IMR-90 (cell line): ENCODE measurements around the gene RAB3GAP2. TPM values are rescaled to one million over a fixed set of nuclear protein-coding genes. Genes with fewer than 3 reads are reported as not detected.

Source experiments
- ATAC-seq: fragments of 200-7000 bp; cut with Tn5 transposase; 2 replicates; pipeline ENCODE4 v1.9.1; 2020; ENCODE audit warnings: low read depth, mild to moderate bottlenecking, moderate library complexity
- BruUV-seq: library from RNA; stranded (reverse); fragments of 400-500 nt; replicated peaks from 2 replicates; lab custom pipeline; 2021; lab: Mats Ljungman, UMichigan
- CTCF ChIA-PET: fragments of 300-600 bp; formaldehyde crosslinking; extraction: SDS; loops from one replicate; lab custom pipeline; 2021; ENCODE audit warnings: antibody characterized with exemption; lab: Yijun Ruan, JAX
- POLR2A ChIA-PET: fragments of 300-600 bp; sonication (Branson Sonifier 250); formaldehyde crosslinking; loops from one replicate; lab custom pipeline; 2022; ENCODE audit warnings: antibody characterized with exemption; ENCODE audit not compliant: unreplicated experiment; lab: Charles Lee
- DNase-seq: peaks from one replicate; pipeline ENCODE4 v3.0.0; 2013
- H2AFZ ChIP-seq: replicated peaks from 2 replicates; pipeline ENCODE3; 2013; ENCODE audit warnings: low read length, mild to moderate bottlenecking; ENCODE audit not compliant: poor library complexity
- H2AK5ac ChIP-seq: 2 replicates; pipeline ENCODE4 v1.6.1; 2013; ENCODE audit warnings: low read depth, low read length, inconsistent platforms
- H2AK9ac ChIP-seq: replicated peaks from 2 replicates; pipeline ENCODE3; 2013; ENCODE audit warnings: mild to moderate bottlenecking, low read depth, low read length, moderate library complexity; ENCODE audit not compliant: poor library complexity
- H2BK120ac ChIP-seq: 2 replicates; pipeline ENCODE4 v1.6.1; 2013; ENCODE audit warnings: low read depth, low read length, inconsistent platforms
- H2BK15ac ChIP-seq: 3 replicates; pipeline ENCODE4 v1.6.1; 2013; ENCODE audit warnings: low read depth, low read length, inconsistent platforms
- H2BK20ac ChIP-seq: 2 replicates; pipeline ENCODE4 v1.6.1; 2013; ENCODE audit warnings: low read depth, mild to moderate bottlenecking, inconsistent platforms, low read length, moderate library complexity
- H2BK5ac ChIP-seq: 2 replicates; pipeline ENCODE4 v1.6.1; 2013; ENCODE audit warnings: mild to moderate bottlenecking, low read depth, low read length, inconsistent platforms; ENCODE audit not compliant: poor library complexity, severe bottlenecking
- H3K14ac ChIP-seq: replicated peaks from 2 replicates; pipeline ENCODE4 v1.6.1; 2013; ENCODE audit warnings: low read depth, low read length, inconsistent platforms
- H3K18ac ChIP-seq: 2 replicates; pipeline ENCODE4 v1.6.1; 2013; ENCODE audit warnings: low read depth, low read length, control low read depth
- H3K23ac ChIP-seq: 2 replicates; pipeline ENCODE4 v1.6.1; 2013; ENCODE audit warnings: low read depth, low read length, inconsistent platforms
- H3K27ac ChIP-seq: 2 replicates; pipeline ENCODE4 v1.5.1; 2013; ENCODE audit warnings: mild to moderate bottlenecking, control low read depth, low read length; ENCODE audit not compliant: insufficient read depth
- H3K27me3 ChIP-seq: 2 replicates; pipeline ENCODE4 v1.6.1; 2013; ENCODE audit warnings: low read length; ENCODE audit not compliant: control insufficient read depth, insufficient read depth
- H3K36me3 ChIP-seq: 2 replicates; pipeline ENCODE4 v1.6.1; 2013; ENCODE audit warnings: low read length, mixed read lengths; ENCODE audit not compliant: control insufficient read depth, insufficient read depth
- H3K4ac ChIP-seq: 2 replicates; pipeline ENCODE4 v1.6.1; 2013; ENCODE audit warnings: low read depth, low read length, inconsistent platforms
- H3K4me1 ChIP-seq: 2 replicates; pipeline ENCODE4 v1.6.1; 2013; ENCODE audit warnings: low read length, mixed read lengths; ENCODE audit not compliant: control insufficient read depth, insufficient read depth
- H3K4me2 ChIP-seq: 2 replicates; pipeline ENCODE4 v1.6.1; 2013; ENCODE audit warnings: low read depth, mild to moderate bottlenecking, control low read depth, low read length, moderate library complexity
- H3K4me3 ChIP-seq: 2 replicates; pipeline ENCODE4 v1.5.1; 2013; ENCODE audit warnings: low read depth, mild to moderate bottlenecking, control low read depth, low read length, moderate library complexity; ENCODE audit not compliant: insufficient read depth
- H3K56ac ChIP-seq: 2 replicates; pipeline ENCODE4 v1.6.1; 2013; ENCODE audit warnings: low read length, inconsistent platforms; ENCODE audit not compliant: insufficient read depth; ENCODE audit errors: extremely low read depth
- H3K79me1 ChIP-seq, 2 experiments: 2 replicates each; pipeline ENCODE4 v1.6.1; 2013; ENCODE audit warnings: low read length in 2 of 2, inconsistent platforms in 1 of 2, low read depth in 1 of 2
- H3K9ac ChIP-seq: 2 replicates; pipeline ENCODE4 v1.6.1; 2013; ENCODE audit warnings: low read depth, low read length, control low read depth
- H3K9me1 ChIP-seq: 2 replicates; pipeline ENCODE4 v1.6.1; 2013; ENCODE audit warnings: low read length, inconsistent platforms; ENCODE audit not compliant: insufficient read depth
- H3K9me3 ChIP-seq: 2 replicates; pipeline ENCODE4 v1.6.1; 2013; ENCODE audit warnings: low read length; ENCODE audit not compliant: control insufficient read depth, insufficient read depth
- H4K20me1 ChIP-seq: 2 replicates; pipeline ENCODE4 v1.6.1; 2013; ENCODE audit warnings: low read length, inconsistent platforms; ENCODE audit not compliant: insufficient read depth
- H4K5ac ChIP-seq: 2 replicates; pipeline ENCODE4 v1.6.1; 2013; ENCODE audit warnings: mild to moderate bottlenecking, low read depth, low read length, control low read depth
- H4K8ac ChIP-seq, 2 experiments: 2 replicates each; pipeline ENCODE4 v1.6.1; 2013; ENCODE audit warnings: low read depth in 2 of 2, low read length in 2 of 2, control low read depth in 1 of 2, inconsistent platforms in 1 of 2
- H4K91ac ChIP-seq: 2 replicates; pipeline ENCODE4 v1.6.1; 2013; ENCODE audit warnings: low read depth, low read length, inconsistent platforms; ENCODE audit not compliant: insufficient read depth
- BHLHE40 ChIP-seq: fragments of 150-350 bp; IDR thresholded peaks from 2 replicates; pipeline ENCODE4 v1.6.1; 2016; ENCODE audit warnings: mild to moderate bottlenecking, low read depth, low read length
- CEBPB ChIP-seq: IDR thresholded peaks from 2 replicates; pipeline ENCODE4 v1.6.1; 2012; ENCODE audit warnings: low read depth, low read length, improper control_type of control experiment
- ELK1 ChIP-seq: fragments of 150-350 bp; IDR thresholded peaks from 2 replicates; pipeline ENCODE4 v1.6.1; 2016; ENCODE audit warnings: low read depth, mild to moderate bottlenecking, low read length, moderate library complexity, borderline replicate concordance
- MAFK ChIP-seq: IDR thresholded peaks from 2 replicates; pipeline ENCODE4 v1.6.1; 2012; ENCODE audit warnings: low read depth, low read length, improper control_type of control experiment
- POLR2A ChIP-seq: IDR thresholded peaks from 2 replicates; pipeline ENCODE4 v1.6.1; 2012; ENCODE audit warnings: mild to moderate bottlenecking, low read depth, low read length
- RAD21 ChIP-seq: IDR thresholded peaks from 2 replicates; pipeline ENCODE4 v1.6.1; 2012; ENCODE audit warnings: low read length, improper control_type of control experiment
- RCOR1 ChIP-seq: IDR thresholded peaks from 2 replicates; pipeline ENCODE4 v1.6.1; 2012; ENCODE audit warnings: mild to moderate bottlenecking, low read length, improper control_type of control experiment; ENCODE audit not compliant: insufficient replicate concordance
- RFX5 ChIP-seq: IDR thresholded peaks from 2 replicates; pipeline ENCODE4 v1.8.0; 2012; ENCODE audit warnings: low read depth, mild to moderate bottlenecking, low read length, moderate library complexity
- SMC3 ChIP-seq: fragments of 150-350 bp; IDR thresholded peaks from 2 replicates; pipeline ENCODE4 v1.6.1; 2016; ENCODE audit warnings: low read depth, mild to moderate bottlenecking, antibody characterized with exemption, low read length, moderate library complexity
- USF2 ChIP-seq: fragments of 150-350 bp; IDR thresholded peaks from 2 replicates; pipeline ENCODE4 v1.6.1; 2017; ENCODE audit warnings: mild to moderate bottlenecking, antibody characterized with exemption, low read length, low read depth
- dilution Hi-C: fragments of 300-500 bp; cut with HindIII; formaldehyde crosslinking; loops from one replicate; pipeline ENCODE4 v1.14.3; 2018; ENCODE audit warnings: low sequenced_read_pairs; ENCODE audit not compliant: unreplicated experiment
- in situ Hi-C: fragments of 300-500 bp; cut with MboI; formaldehyde crosslinking; loops from 3 replicates; pipeline ENCODE4 v1.14.3; 2019; ENCODE audit warnings: low sequenced_read_pairs, inconsistent platforms, mixed read lengths
- intact Hi-C: fragments of 100-400 bp; cut with micrococcal nuclease; formaldehyde crosslinking; loops from 2 replicates; pipeline ENCODE4 v1.10.0; 2022
- polyA plus RNA-seq, 3 experiments: library from polyadenylated mRNA; depleted of rRNA; stranded (reverse); fragments of >200 nt; gene quantifications; 2 replicates each; pipeline ENCODE4 v1.2.3, GENCODE V29; 2012; ENCODE audit warnings: low replicate concordance in 1 of 3
- total RNA-seq: library from RNA; depleted of rRNA; stranded (reverse); fragments of >200 nt; gene quantifications from 2 replicates; pipeline ENCODE4 v1.2.3, GENCODE V29; 2012

Gene RAB3GAP2
- total and polyA plus RNA-seq, 2 of the 4 experiments (the other 2 are of a cell fraction): 12.3 to 37.8 TPM

- H3K9me3 ChIP-seq: no peaks in the 10 kb centered on the region
- intact Hi-C loops (loop anchor here (5.0 kb wide), 1 partner anchor 131 kb away; no protein-coding TSS in a partner anchor), dilution Hi-C loops (no loop called here), in situ Hi-C loops (no loop called here)
- H2AK9ac ChIP-seq: no peak overlapping the region
- peaks cover 11% of the 10 kb centered on the region for H3K36me3 ChIP-seq
- H3K9ac ChIP-seq: no peak overlapping the region
- no peak for TF ChIP-seq ELK1
- TF ChIP-seq BHLHE40: no peak
- TF ChIP-seq CEBPB: no peak
- TF ChIP-seq MAFK: no peak
- TF ChIP-seq SMC3: no peak
- no peak for TF ChIP-seq RAD21
- TF ChIP-seq USF2: no peak
- no peak for TF ChIP-seq POLR2A
- no peak for TF ChIP-seq RFX5
- no peak for TF ChIP-seq RCOR1
- H3K4me3 ChIP-seq: no peak overlapping the region
- H3K9me1 ChIP-seq: 0 out of 2 replicates have a peak, but pooled peaks cover 3% of the 10 kb centered on the region
- H3K4me1 ChIP-seq: peaks cover 2% of the 10 kb centered on the region; the same call in 1 of the 2 replicates
- no peaks in the 10 kb centered on the region for H3K27me3 ChIP-seq
- no peak overlapping the region for H3K14ac ChIP-seq
- ChIA-PET POLR2A (no interaction called here), CTCF (interaction anchor here (1.5 kb wide), 1 partner anchor 10 kb away, joined by 5 read pairs; no protein-coding TSS in a partner anchor)
- no peak overlapping the region for H2AFZ ChIP-seq
- BruUV-seq: no TSS peak
- no peak overlapping the region for H2BK120ac ChIP-seq
- H4K5ac ChIP-seq: no peak overlapping the region
- H2BK15ac ChIP-seq: no peak overlapping the region
- H4K91ac ChIP-seq: no peak overlapping the region
- H3K23ac ChIP-seq: no peak overlapping the region
- peaks cover 3 to 7% of the 10 kb centered on the region in 2 experiments; a peak in 1 of 4 replicates for H3K79me1 ChIP-seq
- DNase-seq (no peak), ATAC-seq (no peak)
- no peak overlapping the region for H2AK5ac ChIP-seq
- no peak overlapping the region for H2BK20ac ChIP-seq
- H3K18ac ChIP-seq: no peak overlapping the region
- no peak overlapping the region for H3K56ac ChIP-seq
- H3K4ac ChIP-seq: no peak overlapping the region
- no peaks in the 10 kb centered on the region for H4K20me1 ChIP-seq
- H2BK5ac ChIP-seq: no peak overlapping the region
- no peak overlapping the region for H3K4me2 ChIP-seq
- no peak overlapping the region for H4K8ac ChIP-seq
- no peak overlapping the region for H3K27ac ChIP-seq
These were observed 149.2 kb downstream of the RAB3GAP2 start for GRCh38 chr1:220123066-220123465.
